Ramos (cell line): ENCODE measurements around the gene OR6C76.
"Not testable (repeated sequence)": the region's sequence is repeated elsewhere in the genome, so short reads cannot be mapped to it uniquely, and the experiment has no call there.

Source experiments
- in situ Hi-C: fragments of 300-500 bp; cut with MboI; formaldehyde crosslinking; loops from one replicate; pipeline ENCODE4 v1.14.3; 2022; ENCODE audit warnings: low sequenced_read_pairs; ENCODE audit not compliant: unreplicated experiment

Gene OR6C76

GRCh38 chr12:55425954-55426353, at the start of gene OR6C76:
TSS of gene OR6C76 (plus strand) at chr12:55426254. CDS start at chr12:55426254, 0 bp downstream.
- in situ Hi-C loops = no loop called here

DNA sequence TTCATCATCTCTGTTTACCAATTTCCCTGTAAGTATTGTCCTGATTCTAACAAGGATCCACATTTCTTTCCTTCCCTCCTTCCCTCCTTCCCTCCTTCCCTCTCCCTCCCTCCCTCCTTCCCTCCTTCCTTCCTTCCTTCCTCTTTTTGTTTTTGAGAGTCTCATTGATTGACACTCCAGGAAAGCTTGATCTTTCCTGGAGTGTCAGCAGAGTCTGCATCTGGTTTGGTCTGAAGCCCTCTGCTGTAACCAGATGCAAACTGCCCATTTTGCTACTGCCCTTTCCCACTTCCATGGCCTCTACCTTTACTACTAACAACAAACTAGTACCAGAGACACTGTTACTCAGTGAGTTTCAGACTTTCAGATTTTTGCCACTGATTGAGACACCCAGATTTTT, 40.2 kb upstream of the OR6C76 start:
- in situ Hi-C loops = no loop called here

GRCh38 chr12:55392032-55392795, 33.8 kb upstream of the OR6C76 start:
- in situ Hi-C loops = no loop called here

GRCh38 chr12:55396326-55396725, 29.7 kb upstream of the OR6C76 start:
- in situ Hi-C loops = no loop called here

DNA sequence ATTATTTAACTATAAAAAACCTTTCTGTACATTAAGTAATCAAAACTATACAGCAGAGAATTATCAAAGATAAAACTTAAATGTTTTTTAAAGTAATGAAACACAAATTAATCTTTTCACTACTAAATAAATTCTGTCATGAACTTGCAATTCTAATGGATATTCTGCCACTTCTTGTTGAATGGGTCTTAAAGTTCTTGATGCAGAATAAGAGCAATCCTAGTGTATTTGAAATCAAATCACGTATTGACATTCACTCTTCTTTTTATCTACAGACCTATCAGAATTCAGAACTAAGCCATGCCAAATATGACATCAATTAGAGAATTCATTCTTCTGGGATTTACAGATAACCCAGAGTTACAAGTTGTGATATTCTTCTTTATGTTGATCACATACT, 25.8 kb upstream of the OR6C76 start, which contains the start of gene OR6C65:
Gene OR6C65 (plus strand): TSS at position 301 of the 400 bp plus-strand sequence. CDS start 0 bp downstream, at position 301.
- in situ Hi-C loops = no loop called here

DNA sequence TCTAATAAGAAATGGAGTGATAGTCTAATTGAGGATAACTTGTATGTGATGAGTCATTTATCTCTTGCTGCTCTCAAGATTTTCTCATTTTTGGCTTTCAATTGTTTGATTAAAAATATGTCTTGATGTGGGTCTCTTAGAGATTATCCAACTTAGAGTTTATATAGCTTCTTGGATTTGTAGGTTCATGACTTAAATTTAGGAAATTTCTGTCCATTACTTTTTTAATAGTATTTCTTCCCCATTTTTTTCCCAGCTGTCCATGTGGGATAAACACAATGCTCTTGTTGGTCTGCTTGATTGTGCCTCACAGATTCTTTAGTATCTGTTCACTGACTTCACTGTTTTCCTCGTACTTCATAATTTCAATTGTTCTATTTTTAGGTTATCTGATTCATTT, 18.2 kb upstream of the OR6C76 start:
- in situ Hi-C loops = no loop called here

GRCh38 chr12:55409133-55409532, 16.9 kb upstream of the OR6C76 start:
- in situ Hi-C loops = not testable (repeated sequence)

GRCh38 chr12:55412138-55412537, 13.9 kb upstream of the OR6C76 start:
- in situ Hi-C loops = not testable (repeated sequence)

DNA sequence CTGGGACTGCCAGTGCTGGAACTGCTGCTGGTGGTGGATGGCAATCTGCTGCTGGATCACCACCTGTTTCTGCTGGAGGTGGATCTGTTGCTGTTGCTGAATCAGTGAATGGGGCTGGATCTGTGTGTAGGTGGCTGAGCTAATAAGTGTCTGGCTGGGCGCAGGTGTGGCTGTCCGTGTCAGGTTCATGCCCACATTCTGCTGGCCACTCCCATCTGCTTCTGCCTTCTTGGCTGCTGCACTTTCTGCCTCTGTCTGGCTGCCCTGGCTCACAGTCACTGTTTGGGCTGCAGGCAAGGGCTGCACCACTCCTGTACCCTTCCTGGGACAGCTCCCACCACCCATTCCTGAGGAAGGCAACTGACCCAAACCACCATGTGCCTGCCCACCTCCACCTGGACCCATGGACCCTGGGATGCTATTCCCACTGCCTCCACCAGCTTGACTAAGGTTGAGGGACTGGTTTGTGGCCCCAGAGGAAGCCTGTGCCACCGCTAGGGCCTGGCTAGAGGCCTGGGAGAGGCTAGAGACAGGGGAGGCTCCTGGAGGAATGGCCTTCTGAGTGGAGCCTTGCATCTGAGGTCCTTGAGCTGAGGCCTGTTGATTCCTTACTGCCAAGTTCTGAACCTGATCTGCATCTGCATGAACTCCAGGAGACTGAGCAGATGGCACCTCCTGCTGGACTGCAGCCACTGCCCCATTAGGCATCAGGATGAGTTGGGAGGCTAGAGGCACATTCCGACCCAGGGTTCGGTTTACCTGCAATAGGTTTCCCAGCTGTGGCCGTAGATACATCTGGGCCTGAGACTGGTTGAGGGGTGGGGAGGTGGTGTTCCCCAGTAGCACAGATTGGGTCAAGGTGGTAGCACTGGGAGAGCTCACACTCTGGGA, 12.3 kb upstream of the OR6C76 start:
- in situ Hi-C loops = not testable (repeated sequence)

GRCh38 chr12:55414396-55414823, 11.6 kb upstream of the OR6C76 start:
- in situ Hi-C loops = not testable (repeated sequence)

DNA sequence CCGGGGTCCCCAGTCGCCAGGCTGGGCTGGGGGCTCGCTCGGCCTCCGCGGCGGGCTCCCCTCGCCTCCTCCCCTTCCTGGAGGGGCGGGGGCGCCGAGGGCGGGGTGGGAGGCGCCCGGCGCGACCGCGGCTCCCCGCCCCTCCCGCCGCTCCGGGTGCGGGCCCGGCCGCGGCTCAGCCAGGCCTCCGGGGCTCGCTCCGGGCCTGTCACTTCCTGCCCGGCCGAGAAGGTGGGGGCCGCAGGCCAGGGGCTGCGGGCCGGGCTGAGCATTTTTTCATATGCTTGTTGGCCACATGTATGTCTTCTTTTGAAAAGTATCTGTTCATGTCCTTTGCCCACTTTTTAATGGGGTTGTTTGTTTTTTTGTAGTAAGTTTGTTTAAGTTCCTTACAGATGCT, 11.2 kb upstream of the OR6C76 start:
- in situ Hi-C loops = not testable (repeated sequence)

GRCh38 chr12:55416961-55417360, 9.1 kb upstream of the OR6C76 start:
- in situ Hi-C loops = no loop called here

GRCh38 chr12:55420307-55420962, 5.6 kb upstream of the OR6C76 start:
- in situ Hi-C loops = no loop called here

DNA sequence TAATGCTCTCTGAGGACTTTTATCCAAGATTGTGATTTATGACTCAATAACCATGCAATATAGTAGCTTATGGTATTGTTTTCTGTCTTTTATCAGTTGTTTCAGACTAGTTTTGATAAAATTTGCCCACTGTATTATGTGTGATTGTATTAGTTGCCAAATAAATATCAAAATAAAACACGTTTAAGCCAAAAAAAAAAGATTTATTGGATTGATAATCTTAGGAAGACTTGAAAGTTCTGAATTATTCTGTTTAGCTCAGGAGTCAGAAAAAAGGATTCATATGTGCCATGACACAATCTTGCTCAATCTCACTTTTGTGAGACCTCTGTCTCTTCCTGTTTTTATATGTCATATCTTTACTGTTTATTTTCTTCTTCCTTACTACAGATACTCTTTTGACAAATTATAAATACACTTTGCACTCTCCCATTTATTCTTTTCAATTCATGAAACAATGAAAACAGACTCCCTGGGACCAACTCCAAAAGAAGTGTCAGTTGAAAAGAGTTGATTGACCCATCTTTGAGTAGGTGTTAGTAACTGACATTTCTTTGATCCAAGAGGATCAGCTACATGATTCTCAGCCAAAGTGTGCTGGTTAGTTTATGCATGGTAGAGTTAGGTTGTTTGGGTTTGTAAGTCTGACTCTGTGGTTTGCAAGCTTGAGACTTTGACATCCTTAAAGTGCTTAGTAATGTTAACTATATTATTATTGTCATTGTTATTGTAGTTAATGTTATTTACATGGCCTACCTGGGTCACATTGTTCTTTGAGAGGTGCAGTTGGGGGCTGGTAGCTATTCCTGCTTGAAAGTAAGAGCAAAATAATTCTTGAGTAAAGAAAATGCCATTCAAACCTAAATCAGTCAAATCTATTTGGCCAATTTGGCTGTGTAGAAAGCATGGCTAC, 2.5 kb downstream of the OR6C76 start:
- in situ Hi-C loops = no loop called here

DNA sequence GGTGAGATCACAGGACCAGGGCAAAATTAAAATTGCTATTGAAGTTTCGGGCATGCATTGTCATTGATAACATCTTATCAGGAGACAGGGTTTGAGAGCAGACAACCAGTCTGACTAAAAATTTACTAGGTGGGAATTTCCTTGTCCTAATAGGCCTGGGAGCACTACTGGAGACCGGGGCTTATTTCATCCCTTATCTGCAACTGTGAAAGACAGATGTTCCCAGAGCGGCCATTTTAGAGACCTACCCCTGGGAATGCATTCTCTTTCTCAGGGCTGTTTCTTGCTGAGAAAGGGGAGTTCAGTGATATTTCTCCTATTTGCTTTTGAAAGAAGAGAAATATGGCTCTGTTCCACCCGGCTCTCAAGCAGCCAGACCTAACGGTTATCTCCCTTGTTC, 15.2 kb downstream of the OR6C76 start:
- in situ Hi-C loops = not testable (repeated sequence)

DNA sequence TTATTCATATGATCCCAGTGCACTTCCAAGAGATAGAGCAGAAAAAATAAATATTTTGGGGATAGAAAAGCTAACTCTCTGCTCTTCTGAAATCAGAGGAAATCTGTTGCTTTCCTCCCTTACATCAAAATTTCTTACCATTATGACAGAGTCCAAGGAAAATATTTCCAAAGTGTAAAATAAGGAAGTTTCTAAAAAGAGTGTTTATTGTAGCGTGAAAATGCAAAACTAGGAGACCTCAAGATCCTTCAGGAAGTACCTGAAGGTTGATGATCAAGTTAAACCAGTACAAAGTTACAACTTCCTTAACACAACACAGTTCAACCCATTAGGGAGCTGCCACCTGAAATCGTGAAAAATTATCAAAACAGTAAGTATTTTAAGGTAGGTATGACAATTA, 17.7 kb downstream of the OR6C76 start, which contains the start of gene OR6C2:
Gene OR6C2 (plus strand): TSS at position 301 of the 400 bp plus-strand sequence. CDS start 8,138 bp downstream, outside the sequence.
- in situ Hi-C loops = no loop called here

GRCh38 chr12:55445357-55445756, 19.3 kb downstream of the OR6C76 start:
- in situ Hi-C loops = no loop called here

DNA sequence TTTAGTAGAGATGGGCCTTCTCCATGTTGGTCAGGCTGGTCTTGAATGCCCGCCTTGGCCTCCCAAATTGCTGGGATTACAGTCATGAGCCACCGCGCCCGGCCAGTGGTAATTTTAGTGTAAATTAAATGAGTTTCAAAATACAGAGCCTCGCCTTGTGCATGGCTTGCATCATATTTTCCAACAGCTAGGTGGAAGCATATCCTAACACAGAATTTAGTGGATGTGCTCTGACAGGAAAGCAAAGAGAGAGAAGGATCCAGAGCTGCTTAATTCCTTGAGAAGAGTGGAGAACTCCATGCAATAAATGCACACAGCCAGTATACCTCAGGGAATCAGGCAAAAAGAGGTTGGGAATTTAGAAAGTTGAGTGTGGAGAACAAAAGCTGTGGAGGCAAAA, 20.3 kb downstream of the OR6C76 start:
- in situ Hi-C loops = no loop called here

DNA sequence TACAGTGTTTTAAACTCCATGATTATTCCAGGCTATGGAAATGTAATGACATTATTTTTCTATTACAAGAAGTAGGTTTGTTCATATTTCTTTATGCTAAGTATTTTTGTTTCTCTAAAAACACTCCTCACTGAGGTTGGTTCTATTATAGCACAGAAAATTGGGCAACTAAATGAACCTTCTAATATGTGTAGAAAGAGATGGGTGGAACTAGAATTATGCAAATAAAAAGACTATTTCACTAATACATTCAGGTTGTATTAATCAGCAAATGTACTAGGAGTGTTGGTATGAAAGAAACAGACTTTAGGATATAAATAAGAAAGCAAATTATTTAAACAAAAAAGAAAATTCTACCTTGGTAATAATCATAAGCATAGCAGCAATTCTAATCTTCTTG, 22.8 kb downstream of the OR6C76 start:
- in situ Hi-C loops = no loop called here
